Neutrophil (primary cell): ENCODE results near the gene VSTM2B.

Experiments
- H3K27ac ChIP-seq: fragments of 200-600 bp; sonication (generic); 2 replicates; pipeline ENCODE4 v1.5.1; 2016; ENCODE audit warnings: mild to moderate bottlenecking, moderate library complexity
- H3K27me3 ChIP-seq: fragments of 200-600 bp; sonication (generic); 2 replicates; pipeline ENCODE4 v1.6.0; 2016; ENCODE audit warnings: mild to moderate bottlenecking
- H3K36me3 ChIP-seq: fragments of 200-600 bp; sonication (generic); 2 replicates; pipeline ENCODE4 v1.5.1; 2017
- H3K4me1 ChIP-seq, 2 experiments: fragments of 200-600 bp in 1 of 2; sonication (generic) in 1 of 2; 1 replicate in 1 of 2; 2 replicates in 1 of 2; pipeline versions ENCODE4 v1.5.1 to v1.6.1; 2013 to 2016; ENCODE audit warnings: low read depth in 1 of 2, low read length in 1 of 2, mild to moderate bottlenecking in 1 of 2, moderate library complexity in 1 of 2; ENCODE audit not compliant: control insufficient read depth in 1 of 2, insufficient read depth in 1 of 2
- H3K4me3 ChIP-seq, 2 experiments: fragments of 200-600 bp in 1 of 2; sonication (generic) in 1 of 2; 1 replicate in 1 of 2; 2 replicates in 1 of 2; pipeline ENCODE4 v1.5.1; 2013 to 2016; ENCODE audit warnings: low read depth in 1 of 2, low read length in 1 of 2, mild to moderate bottlenecking in 1 of 2, moderate library complexity in 1 of 2
- H3K9me3 ChIP-seq: fragments of 200-600 bp; sonication (generic); 2 replicates; pipeline ENCODE4 v1.5.1; 2016
- CTCF ChIP-seq: fragments of 200-600 bp; sonication (generic); IDR thresholded peaks from 2 replicates; pipeline ENCODE4 v1.5.1; 2016; ENCODE audit warnings: antibody characterized with exemption

The VSTM2B gene

GRCh38 chr19:29610574-29611271 is 84.9 kb downstream of the VSTM2B start:
- peaks cover 7 to 12% of the 10 kb centered on the region in 2 experiments for H3K4me1 ChIP-seq
- H3K9me3 ChIP-seq, result no peaks in the 10 kb centered on the region
- peak; percentile 61 for TF ChIP-seq CTCF
- no peak overlapping the region for H3K4me3 ChIP-seq
- peaks cover 71% of the 10 kb centered on the region for H3K36me3 ChIP-seq
- no peak overlapping the region for H3K27ac ChIP-seq
- no peaks in the 10 kb centered on the region for H3K27me3 ChIP-seq

GRCh38 chr19:29612121-29612520 is 86.3 kb downstream of the VSTM2B start:
- Histone ChIP-seq H3K36me3 (peaks cover 85% of the 10 kb centered on the region), H3K4me1 (peaks cover 0 to 3% of the 10 kb centered on the region in 2 experiments)
- TF ChIP-seq CTCF, result no peak

GRCh38 chr19:29612801-29613595 is 87.2 kb downstream of the VSTM2B start:
- H3K9me3 ChIP-seq, result no peaks in the 10 kb centered on the region
- no peak for TF ChIP-seq CTCF
- no peaks in the 10 kb centered on the region for H3K27me3 ChIP-seq
- H3K27ac ChIP-seq, result no peak overlapping the region
- no peak overlapping the region for H3K4me3 ChIP-seq
- peaks cover 85% of the 10 kb centered on the region for H3K36me3 ChIP-seq
- no peaks in the 10 kb centered on the region for H3K4me1 ChIP-seq

More at GRCh38 chr19:29612121-29612520, 86.3 kb downstream of the VSTM2B start:
- Histone ChIP-seq H3K27me3 (no peaks in the 10 kb centered on the region), H3K27ac (no peak overlapping the region), H3K4me3 (no peak overlapping the region), H3K9me3 (no peaks in the 10 kb centered on the region)

- TF ChIP-seq CTCF, result no peak
- no peak overlapping the region for H3K4me3 ChIP-seq
- H3K36me3 ChIP-seq, result peaks cover 78% of the 10 kb centered on the region
- H3K4me1 ChIP-seq, result no peaks in the 10 kb centered on the region
- no peaks in the 10 kb centered on the region for H3K9me3 ChIP-seq
- peaks cover 8% of the 10 kb centered on the region for H3K27me3 ChIP-seq
- no peak overlapping the region for H3K27ac ChIP-seq
Observed at GRCh38 chr19:29614046-29614445, 88.3 kb downstream of the VSTM2B start.
